Retinal pigment epithelial cell (primary cell): ENCODE results near the gene NUAK1.
"Not testable (repeated sequence)": the region's sequence is repeated elsewhere in the genome, so short reads cannot be mapped to it uniquely, and the experiment has no call there.

Source experiments
- DNase-seq: peaks from one replicate; pipeline ENCODE4 v3.0.0-alpha.2; 2010; ENCODE audit warnings: low read depth
- H3K4me3 ChIP-seq: 2 replicates; pipeline ENCODE4 v1.5.1; 2011; ENCODE audit warnings: mild to moderate bottlenecking, low read length, control low read depth, moderate library complexity
- TF ChIP-seq, protein P1 (sequence below): conservative IDR thresholded peaks from 2 replicates; pipeline ENCODE4 v1.5.1; 2011; ENCODE audit warnings: low read depth, low read length, control low read depth, inconsistent platforms

Gene NUAK1

GRCh38 chr12:106025129-106025528 lies 113.6 kb downstream of the NUAK1 start:
- no peak for DNase-seq
- TF ChIP-seq, protein P1, sequence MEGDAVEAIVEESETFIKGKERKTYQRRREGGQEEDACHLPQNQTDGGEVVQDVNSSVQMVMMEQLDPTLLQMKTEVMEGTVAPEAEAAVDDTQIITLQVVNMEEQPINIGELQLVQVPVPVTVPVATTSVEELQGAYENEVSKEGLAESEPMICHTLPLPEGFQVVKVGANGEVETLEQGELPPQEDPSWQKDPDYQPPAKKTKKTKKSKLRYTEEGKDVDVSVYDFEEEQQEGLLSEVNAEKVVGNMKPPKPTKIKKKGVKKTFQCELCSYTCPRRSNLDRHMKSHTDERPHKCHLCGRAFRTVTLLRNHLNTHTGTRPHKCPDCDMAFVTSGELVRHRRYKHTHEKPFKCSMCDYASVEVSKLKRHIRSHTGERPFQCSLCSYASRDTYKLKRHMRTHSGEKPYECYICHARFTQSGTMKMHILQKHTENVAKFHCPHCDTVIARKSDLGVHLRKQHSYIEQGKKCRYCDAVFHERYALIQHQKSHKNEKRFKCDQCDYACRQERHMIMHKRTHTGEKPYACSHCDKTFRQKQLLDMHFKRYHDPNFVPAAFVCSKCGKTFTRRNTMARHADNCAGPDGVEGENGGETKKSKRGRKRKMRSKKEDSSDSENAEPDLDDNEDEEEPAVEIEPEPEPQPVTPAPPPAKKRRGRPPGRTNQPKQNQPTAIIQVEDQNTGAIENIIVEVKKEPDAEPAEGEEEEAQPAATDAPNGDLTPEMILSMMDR: no peak
- no peak overlapping the region for H3K4me3 ChIP-seq

DNA sequence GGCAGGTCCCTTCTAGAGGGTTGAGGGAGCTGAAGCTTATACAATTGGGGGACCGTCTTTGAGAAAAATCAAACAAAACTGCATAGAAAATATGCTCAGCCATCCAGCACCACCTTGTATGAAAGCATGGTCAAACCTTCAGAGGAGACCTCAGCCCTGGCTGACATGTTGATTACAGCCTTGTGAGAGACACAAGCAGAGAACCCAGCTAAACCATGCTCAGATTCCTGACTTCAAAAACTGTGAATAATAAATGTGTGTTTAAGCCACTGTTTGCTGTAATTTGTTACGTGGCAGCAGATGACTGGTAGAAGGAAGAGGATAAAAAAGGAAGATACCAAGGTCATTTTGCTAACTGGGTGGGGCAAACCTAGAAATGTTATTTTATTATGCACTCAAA lies 115.7 kb downstream of the NUAK1 start:
- H3K4me3 ChIP-seq: no peak overlapping the region
- TF ChIP-seq, protein P1: no peak
- DNase-seq: no peak

GRCh38 chr12:106022568-106023012 lies 116.2 kb downstream of the NUAK1 start:
- H3K4me3 ChIP-seq: no peak overlapping the region
- DNase-seq: no peak
- TF ChIP-seq, protein P1: no peak

GRCh38 chr12:106021516-106021915 lies 117.2 kb downstream of the NUAK1 start:
- TF ChIP-seq, protein P1: no peak
- no peak overlapping the region for H3K4me3 ChIP-seq
- no peak for DNase-seq

GRCh38 chr12:106020736-106021135 lies 118.0 kb downstream of the NUAK1 start:
- TF ChIP-seq, protein P1: no peak
- DNase-seq: no peak
- no peak overlapping the region for H3K4me3 ChIP-seq

DNA sequence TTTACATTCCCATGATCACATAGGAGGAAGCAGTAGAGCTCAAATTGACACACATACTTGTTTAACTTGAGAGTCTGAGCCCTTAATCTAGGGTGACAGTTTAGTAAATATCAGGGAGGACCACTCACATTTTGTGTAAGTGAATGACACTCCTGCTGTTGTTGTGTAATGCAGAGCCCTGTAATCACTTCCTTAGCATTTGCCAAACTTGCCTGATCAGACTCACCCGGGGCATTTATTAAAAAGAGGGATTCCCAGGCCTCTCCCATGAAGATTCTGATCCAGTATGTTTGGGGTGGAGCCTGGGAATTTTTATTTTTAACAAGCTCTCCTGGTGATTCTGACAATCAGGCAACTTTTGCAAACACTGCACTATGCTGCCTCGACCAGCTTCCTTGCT lies 119.6 kb downstream of the NUAK1 start:
- no peak for DNase-seq
- H3K4me3 ChIP-seq: no peak overlapping the region
- TF ChIP-seq, protein P1: no peak

DNA sequence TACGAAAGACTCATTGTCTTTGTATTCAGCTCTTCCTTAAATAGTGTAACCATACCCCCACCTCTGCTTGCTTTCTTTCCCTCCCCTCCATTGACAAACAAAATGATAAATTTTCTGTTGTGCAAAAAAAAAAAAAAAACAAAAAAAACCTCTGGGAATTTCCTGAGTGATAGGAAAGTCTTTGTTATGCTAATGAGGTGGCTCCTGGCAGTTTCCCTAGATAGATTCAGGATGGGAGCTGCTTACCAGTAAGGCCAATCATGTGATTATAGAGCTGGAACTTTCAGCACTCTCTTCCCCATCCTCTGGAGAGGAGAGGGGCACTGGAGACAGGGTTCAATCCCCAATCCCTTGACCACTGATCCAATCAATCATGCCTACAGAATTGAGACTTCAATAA lies 120.5 kb downstream of the NUAK1 start:
- H3K4me3 ChIP-seq: no peak overlapping the region
- no peak for DNase-seq
- TF ChIP-seq, protein P1: no peak

- H3K4me3 ChIP-seq, DNase-seq: not testable (repeated sequence)
These were observed 122.0 kb downstream of the NUAK1 start for GRCh38 chr12:106016601-106017278.
